Measurements from ENCODE around the gene ATPAF2. TPM values are rescaled to one million over a fixed set of nuclear protein-coding genes. Genes with fewer than 3 reads are reported as not detected.

The ATPAF2 gene
- total RNA-seq = 20.1 and 23.1 TPM in 2 replicates

GRCh38 chr17:18038861-18039534, at the start of gene ATPAF2, which contains the start of gene GID4:
Gene ATPAF2, minus strand, starts transcription at chr17:18039168. Its CDS starts 155 bp downstream, at chr17:18039013.
Gene GID4, plus strand, starts transcription at chr17:18039408. Its CDS starts 57 bp downstream, at chr17:18039465.

GRCh38 chr17:18087610-18088491, 48.9 kb upstream of the ATPAF2 start, which contains the start of gene DRG2:
Gene DRG2, plus strand, starts transcription at chr17:18087948. Its CDS starts 76 bp downstream, at chr17:18088024.

GRCh38 chr17:17972126-17972951, 66.6 kb downstream of the ATPAF2 start, which contains the start of the genes DRC3 and TOM1L2:
Gene DRC3, plus strand, starts transcription at chr17:17972862. Its CDS starts 4,737 bp downstream, at chr17:17977599.
Gene TOM1L2, minus strand, starts transcription at chr17:17972400. Its CDS starts 87 bp downstream, at chr17:17972313.

Other genes with a start within 250 kb of the ATPAF2 start
- 38.3 and 49.1 TPM in 2 replicates for gene SREBF1, start 202.2 kb downstream of the ATPAF2 start, total RNA-seq
- gene TOM1L2, start 66.8 kb downstream of the ATPAF2 start, total RNA-seq = 28.6 and 42.4 TPM in 2 replicates
- gene DRC3, start 66.3 kb downstream of the ATPAF2 start, total RNA-seq = 1.3 and 1.9 TPM in 2 replicates
- gene GID4, start 240 bp upstream of the ATPAF2 start, total RNA-seq = 8.1 and 11.2 TPM in 2 replicates
- gene DRG2, start 48.8 kb upstream of the ATPAF2 start, total RNA-seq = 36.6 and 47.3 TPM in 2 replicates
- gene MYO15A, start 69.6 kb upstream of the ATPAF2 start, total RNA-seq = 0.22 and 0.27 TPM in 2 replicates
- 100 and 115 TPM in 2 replicates for gene ALKBH5, start 144.7 kb upstream of the ATPAF2 start, total RNA-seq
- 33.8 and 38.3 TPM in 2 replicates for gene LLGL1, start 186.5 kb upstream of the ATPAF2 start, total RNA-seq
- 253 and 319 TPM in 2 replicates for gene FLII, start 219.6 kb upstream of the ATPAF2 start, total RNA-seq
- 7.8 and 8.0 TPM in 2 replicates for gene MIEF2, start 221.5 kb upstream of the ATPAF2 start, total RNA-seq